Hepatocyte (in vitro differentiated cells): Measurements from ENCODE around the gene TST. TPM values are rescaled to one million over a fixed set of nuclear protein-coding genes. Genes with fewer than 3 reads are reported as not detected.

ENCODE experiments used
- DNase-seq: peaks from one replicate; pipeline ENCODE4 v3.0.0-alpha.2; 2016; ENCODE audit warnings: low spot score
- H2AFZ ChIP-seq: fragments of 200-600 bp; sonication (generic); 2 replicates; pipeline ENCODE4 v1.6.0; 2016; ENCODE audit warnings: antibody characterized with exemption, mild to moderate bottlenecking
- H3K27ac ChIP-seq: fragments of 200-600 bp; sonication (generic); 2 replicates; pipeline ENCODE4 v1.5.1; 2016; ENCODE audit warnings: mild to moderate bottlenecking
- H3K27me3 ChIP-seq: fragments of 200-600 bp; sonication (generic); 2 replicates; pipeline ENCODE4 v1.6.1; 2016
- H3K36me3 ChIP-seq: fragments of 200-600 bp; sonication (generic); replicated peaks from 2 replicates; pipeline ENCODE4 v1.5.1; 2016; ENCODE audit warnings: low read depth; ENCODE audit not compliant: insufficient read depth
- H3K4me1 ChIP-seq: fragments of 200-600 bp; sonication (generic); 2 replicates; pipeline ENCODE4 v1.5.1; 2016; ENCODE audit warnings: mild to moderate bottlenecking, moderate library complexity; ENCODE audit not compliant: insufficient read depth
- H3K4me2 ChIP-seq: fragments of 200-600 bp; sonication (generic); 2 replicates; pipeline ENCODE4 v1.6.0; 2016
- H3K4me3 ChIP-seq: fragments of 200-600 bp; sonication (generic); 2 replicates; pipeline ENCODE4 v1.5.1; 2016; ENCODE audit warnings: mild to moderate bottlenecking
- H3K79me2 ChIP-seq: fragments of 200-600 bp; sonication (generic); 2 replicates; pipeline ENCODE4 v1.6.0; 2017; ENCODE audit warnings: mild to moderate bottlenecking
- H3K9me2 ChIP-seq: fragments of 200-600 bp; sonication (generic); replicated peaks from 2 replicates; pipeline ENCODE4 v1.6.0; 2017; ENCODE audit warnings: mild to moderate bottlenecking; ENCODE audit not compliant: insufficient read depth
- H3K9me3 ChIP-seq: fragments of 200-600 bp; sonication (generic); 2 replicates; pipeline ENCODE4 v1.5.1; 2016; ENCODE audit warnings: low read depth, mild to moderate bottlenecking
- H4K20me1 ChIP-seq: fragments of 200-600 bp; sonication (generic); 2 replicates; pipeline ENCODE4 v1.6.0; 2016; ENCODE audit warnings: mild to moderate bottlenecking; ENCODE audit not compliant: insufficient read depth, poor library complexity, severe bottlenecking
- CTCF ChIP-seq: fragments of 200-600 bp; sonication (generic); IDR thresholded peaks from 2 replicates; pipeline ENCODE4 v1.5.1; 2016; ENCODE audit warnings: antibody characterized with exemption, mild to moderate bottlenecking; ENCODE audit not compliant: poor library complexity
- EZH2 ChIP-seq: fragments of 200-600 bp; sonication (generic); IDR thresholded peaks from 2 replicates; pipeline ENCODE4 v1.6.1; 2016; ENCODE audit warnings: antibody characterized with exemption, mild to moderate bottlenecking, borderline replicate concordance
- EZH2phosphoT487 ChIP-seq: fragments of 200-600 bp; sonication (generic); IDR thresholded peaks from one replicate; pipeline ENCODE4 v1.6.1; 2018; ENCODE audit warnings: antibody characterized with exemption, mild to moderate bottlenecking, low read depth, moderate library complexity; ENCODE audit not compliant: unreplicated experiment, severe bottlenecking
- WGBS: methylation state at CpG from one replicate; pipeline ENCODE4 v1.1.6; 2016; ENCODE audit warnings: low lambda C conversion rate; ENCODE audit errors: missing lambda C conversion rate; 5-methylcytosine and 5-hydroxymethylcytosine counted together
- polyA plus RNA-seq: library from polyadenylated mRNA; unstranded; fragments of >200 nt; fragmentation: Nextera tagmentation; extraction: Ambion mirVana; gene quantifications from 2 replicates; pipeline ENCODE4 v1.2.1, GENCODE V29; 2016
- total RNA-seq: library from RNA; depleted of rRNA; stranded (reverse); fragments of >200 nt; gene quantifications from 2 replicates; pipeline ENCODE4 v1.2.3, GENCODE V29; 2014

The TST gene
- total and polyA plus RNA-seq, 2 experiments from 2014 or later: 50.2 to 111 TPM

GRCh38 chr22:37061611-37062375 lies 42.5 kb upstream of the TST start:
- TF ChIP-seq EZH2: no peak
- TF ChIP-seq EZH2phosphoT487: no peak
- no peak for TF ChIP-seq CTCF
- Histone ChIP-seq H3K9me3 (no peaks in the 10 kb centered on the region), H3K4me3 (no peak overlapping the region), H3K9me2 (no peaks in the 10 kb centered on the region), H3K36me3 (no peaks in the 10 kb centered on the region), H3K27me3 (no peaks in the 10 kb centered on the region), H3K27ac (no peak overlapping the region), H3K4me1 (no peaks in the 10 kb centered on the region), H4K20me1 (no peaks in the 10 kb centered on the region), H3K79me2 (no peaks in the 10 kb centered on the region), H3K4me2 (no peak overlapping the region), H2AFZ (no peak overlapping the region)
- DNase-seq: no peak
- WGBS: 86% methylated on average over 10 of the region's 10 CpGs

GRCh38 chr22:37060801-37061610 lies 41.8 kb upstream of the TST start:
- DNase-seq: no peak
- no peak overlapping the region for H3K4me2 ChIP-seq
- H2AFZ ChIP-seq: no peak overlapping the region
- H3K36me3 ChIP-seq: no peaks in the 10 kb centered on the region
- 94% methylated on average over 25 of the region's 28 CpGs for WGBS
- H3K9me2 ChIP-seq: no peaks in the 10 kb centered on the region
- H3K79me2 ChIP-seq: no peaks in the 10 kb centered on the region
- H3K4me3 ChIP-seq: no peak overlapping the region
- no peak overlapping the region for H3K27ac ChIP-seq
- H3K9me3 ChIP-seq: no peaks in the 10 kb centered on the region
- H3K4me1 ChIP-seq: no peaks in the 10 kb centered on the region
- H4K20me1 ChIP-seq: no peaks in the 10 kb centered on the region
- no peaks in the 10 kb centered on the region for H3K27me3 ChIP-seq
- TF ChIP-seq CTCF (no peak), EZH2 (no peak), EZH2phosphoT487 (no peak)

DNA sequence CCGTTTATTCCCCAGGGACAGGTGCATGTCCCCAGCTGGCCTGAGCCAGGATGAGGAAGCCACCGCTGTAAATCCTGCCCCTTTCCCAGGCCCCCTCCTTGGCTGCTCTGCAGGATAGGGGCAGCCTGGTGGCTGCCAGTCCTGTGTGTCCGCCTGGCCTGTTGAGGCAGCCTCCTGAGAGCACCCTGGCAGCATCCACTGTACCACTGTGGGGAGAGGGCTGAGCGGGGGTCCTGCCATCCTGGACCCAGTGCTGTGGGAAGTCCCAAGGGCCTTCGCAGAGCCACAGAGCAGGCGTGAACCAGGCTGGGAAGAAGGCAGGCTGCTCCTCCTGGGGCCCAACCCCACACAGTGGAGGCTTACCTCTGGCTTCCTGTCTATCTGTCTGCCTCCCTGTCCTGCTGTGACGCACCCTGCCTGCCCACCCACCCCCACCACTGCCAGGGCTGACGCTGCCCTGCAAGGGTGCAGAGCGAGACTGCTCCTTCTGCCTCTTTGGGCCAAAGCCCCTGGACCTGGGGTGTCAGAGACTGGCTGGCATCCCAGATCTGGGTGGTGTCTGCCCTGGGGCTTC lies 40.7 kb upstream of the TST start:
- Histone ChIP-seq H3K27ac (no peak overlapping the region), H3K27me3 (no peaks in the 10 kb centered on the region), H4K20me1 (no peaks in the 10 kb centered on the region), H3K4me1 (no peaks in the 10 kb centered on the region), H3K4me3 (no peak overlapping the region), H3K9me2 (no peaks in the 10 kb centered on the region), H3K79me2 (no peaks in the 10 kb centered on the region), H2AFZ (no peak overlapping the region), H3K36me3 (no peaks in the 10 kb centered on the region), H3K9me3 (no peaks in the 10 kb centered on the region), H3K4me2 (no peak overlapping the region)
- TF ChIP-seq EZH2: no peak
- no peak for TF ChIP-seq EZH2phosphoT487
- no peak for TF ChIP-seq CTCF
- 97% methylated on average over 8 of the region's 9 CpGs for WGBS
- no peak for DNase-seq
